ENCODE results near the gene PRXL2B.

The PRXL2B gene

GRCh38 chr1:2592672-2593071 lies 6.1 kb downstream of the PRXL2B start:
- DNase-seq (ENCODE audit: low spot score) (no peak), ATAC-seq (ENCODE audit: low read depth) (no peak)
- no peaks in the 10 kb centered on the region for H3K36me3 ChIP-seq (ENCODE audit: low read depth)
- no peaks in the 10 kb centered on the region for H3K27me3 ChIP-seq (ENCODE audit: insufficient read depth, poor library complexity, severe bottlenecking)
- no peaks in the 10 kb centered on the region for H3K9me3 ChIP-seq (ENCODE audit: severe bottlenecking)
- TF ChIP-seq CTCF (IDR thresholded peaks at IDR 0.05; ENCODE audit: poor library complexity, severe bottlenecking): no peak
- H3K4me3 ChIP-seq (ENCODE audit: severe bottlenecking): no peak overlapping the region
- H3K27ac ChIP-seq (ENCODE audit: poor library complexity, severe bottlenecking): no peak overlapping the region
- H3K4me1 ChIP-seq (ENCODE audit: insufficient read depth, poor library complexity, severe bottlenecking): no peaks in the 10 kb centered on the region

- H3K36me3 ChIP-seq (ENCODE audit: low read depth): no peaks in the 10 kb centered on the region
- DNase-seq (ENCODE audit: low spot score) (no peak), ATAC-seq (ENCODE audit: low read depth) (no peak)
- no peaks in the 10 kb centered on the region for H3K9me3 ChIP-seq (ENCODE audit: severe bottlenecking)
- no peak overlapping the region for H3K27ac ChIP-seq (ENCODE audit: poor library complexity, severe bottlenecking)
- H3K27me3 ChIP-seq (ENCODE audit: insufficient read depth, poor library complexity, severe bottlenecking): no peaks in the 10 kb centered on the region
- H3K4me3 ChIP-seq (ENCODE audit: severe bottlenecking): no peak overlapping the region
- H3K4me1 ChIP-seq (ENCODE audit: insufficient read depth, poor library complexity, severe bottlenecking): no peaks in the 10 kb centered on the region
- no peak for TF ChIP-seq CTCF (IDR thresholded peaks at IDR 0.05; ENCODE audit: poor library complexity, severe bottlenecking)
These were observed 6.8 kb downstream of the PRXL2B start for GRCh38 chr1:2593251-2593878.

- TF ChIP-seq CTCF (IDR thresholded peaks at IDR 0.05; ENCODE audit: poor library complexity, severe bottlenecking): no peak
- Histone ChIP-seq H3K27me3 (ENCODE audit: insufficient read depth, poor library complexity, severe bottlenecking) (peaks cover 6% of the 10 kb centered on the region), H3K9me3 (ENCODE audit: severe bottlenecking) (no peaks in the 10 kb centered on the region), H3K4me3 (ENCODE audit: severe bottlenecking) (peak overlapping the region; percentile 2), H3K4me1 (ENCODE audit: insufficient read depth, poor library complexity, severe bottlenecking) (no peaks in the 10 kb centered on the region), H3K27ac (ENCODE audit: poor library complexity, severe bottlenecking) (no peak overlapping the region), H3K36me3 (ENCODE audit: low read depth) (no peaks in the 10 kb centered on the region)
- ATAC-seq (ENCODE audit: low read depth) (peak; percentile 54), DNase-seq (ENCODE audit: low spot score) (peak; percentile 76)
These were observed 7.5 kb downstream of the PRXL2B start for GRCh38 chr1:2594001-2594640.

- H3K4me3 ChIP-seq (ENCODE audit: severe bottlenecking): no peak overlapping the region
- H3K4me1 ChIP-seq (ENCODE audit: insufficient read depth, poor library complexity, severe bottlenecking): no peaks in the 10 kb centered on the region
- no peak for ATAC-seq (ENCODE audit: low read depth)
- H3K9me3 ChIP-seq (ENCODE audit: severe bottlenecking): no peaks in the 10 kb centered on the region
- no peak for TF ChIP-seq CTCF (IDR thresholded peaks at IDR 0.05; ENCODE audit: poor library complexity, severe bottlenecking)
- H3K27ac ChIP-seq (ENCODE audit: poor library complexity, severe bottlenecking): no peak overlapping the region
- no peaks in the 10 kb centered on the region for H3K36me3 ChIP-seq (ENCODE audit: low read depth)
- H3K27me3 ChIP-seq (ENCODE audit: insufficient read depth, poor library complexity, severe bottlenecking): peaks cover 6% of the 10 kb centered on the region
- no peak for DNase-seq (ENCODE audit: low spot score)
These were observed 8.1 kb downstream of the PRXL2B start for GRCh38 chr1:2594641-2595131.

GRCh38 chr1:2595261-2595811 lies 8.8 kb downstream of the PRXL2B start:
- peak; percentile 64 for DNase-seq (ENCODE audit: low spot score)
- Histone ChIP-seq H3K4me1 (ENCODE audit: insufficient read depth, poor library complexity, severe bottlenecking) (no peaks in the 10 kb centered on the region), H3K4me3 (ENCODE audit: severe bottlenecking) (no peak overlapping the region), H3K36me3 (ENCODE audit: low read depth) (no peaks in the 10 kb centered on the region), H3K9me3 (ENCODE audit: severe bottlenecking) (no peaks in the 10 kb centered on the region), H3K27me3 (ENCODE audit: insufficient read depth, poor library complexity, severe bottlenecking) (peaks cover 6% of the 10 kb centered on the region), H3K27ac (ENCODE audit: poor library complexity, severe bottlenecking) (no peak overlapping the region)
- no peak for ATAC-seq (ENCODE audit: low read depth)
- TF ChIP-seq CTCF (IDR thresholded peaks at IDR 0.05; ENCODE audit: poor library complexity, severe bottlenecking): no peak
